GM10248 (cell line): ENCODE data around the gene TMIE.
"Not testable (repeated sequence)": the region's sequence is repeated elsewhere in the genome, so short reads cannot be mapped to it uniquely, and the experiment has no call there.

Experiments used
- CTCF ChIA-PET: fragments of 300-600 bp; sonication (Branson Sonifier 250); formaldehyde crosslinking; extraction: SDS; loops from one replicate; lab custom pipeline; 2021; ENCODE audit warnings: antibody characterized with exemption; lab: Yijun Ruan, JAX
- POLR2A ChIA-PET: fragments of 350-650 bp; sonication (Branson Sonifier 250); formaldehyde crosslinking; extraction: SDS; loops from one replicate; lab custom pipeline; 2020; ENCODE audit warnings: antibody characterized with exemption; lab: Yijun Ruan, JAX
- DNase-seq: peaks from one replicate; pipeline ENCODE4 v3.0.0; 2012; ENCODE audit errors: extremely low spot score
- TF ChIP-seq, protein P1 (sequence below): IDR thresholded peaks from 2 replicates; pipeline ENCODE4 v1.5.1; 2012; ENCODE audit warnings: mild to moderate bottlenecking, low read depth; ENCODE audit errors: extremely low read depth, missing control alignments, control extremely low read depth

The TMIE gene

DNA sequence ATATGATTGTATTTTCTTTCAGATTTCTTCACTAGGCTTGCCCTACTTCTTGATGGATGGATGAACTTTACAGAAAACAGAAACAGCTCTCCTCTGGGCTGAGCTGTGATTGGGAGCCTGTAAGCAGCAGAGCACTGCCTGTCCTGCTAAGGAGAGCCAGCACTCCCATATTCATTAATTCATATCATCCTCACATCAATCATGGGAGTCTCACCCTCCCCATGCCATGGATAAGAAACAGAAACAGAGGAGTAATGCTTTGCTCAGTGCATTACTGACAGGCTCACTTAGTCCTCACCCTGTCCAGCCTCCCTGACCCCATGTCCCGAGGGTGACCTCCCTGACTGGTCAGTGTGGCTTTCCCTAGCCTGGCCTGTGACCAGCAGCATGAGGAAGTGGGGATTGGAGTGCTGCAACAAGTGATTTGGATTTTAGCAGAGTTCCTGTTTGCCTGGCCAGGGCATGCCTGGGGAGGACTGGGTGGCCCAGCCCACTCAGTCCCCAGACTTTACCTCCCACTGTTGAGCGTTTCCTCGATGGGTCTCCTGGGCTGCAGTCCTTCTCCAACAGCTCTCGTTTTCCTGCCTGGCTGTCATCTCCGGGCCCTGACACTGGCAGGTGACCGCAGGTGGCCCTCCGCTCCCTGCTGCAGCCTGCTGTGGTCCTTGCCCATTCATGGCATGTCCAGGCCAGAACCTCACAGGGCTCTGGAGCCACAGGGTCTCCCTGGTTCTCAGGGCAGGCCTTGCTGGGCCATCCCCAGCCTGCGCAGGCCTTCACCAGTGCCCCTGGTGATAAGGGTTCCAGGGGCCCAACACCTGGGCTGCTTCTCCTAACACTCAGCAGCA, 1.3 kb upstream of the TMIE start:
- ChIA-PET POLR2A (no interaction called here), CTCF (interaction anchor here (1.0 kb wide), 1 partner anchor 196 kb away, joined by 3 read pairs; no protein-coding TSS in a partner anchor)
- DNase-seq, result no peak
- TF ChIP-seq, protein P1, sequence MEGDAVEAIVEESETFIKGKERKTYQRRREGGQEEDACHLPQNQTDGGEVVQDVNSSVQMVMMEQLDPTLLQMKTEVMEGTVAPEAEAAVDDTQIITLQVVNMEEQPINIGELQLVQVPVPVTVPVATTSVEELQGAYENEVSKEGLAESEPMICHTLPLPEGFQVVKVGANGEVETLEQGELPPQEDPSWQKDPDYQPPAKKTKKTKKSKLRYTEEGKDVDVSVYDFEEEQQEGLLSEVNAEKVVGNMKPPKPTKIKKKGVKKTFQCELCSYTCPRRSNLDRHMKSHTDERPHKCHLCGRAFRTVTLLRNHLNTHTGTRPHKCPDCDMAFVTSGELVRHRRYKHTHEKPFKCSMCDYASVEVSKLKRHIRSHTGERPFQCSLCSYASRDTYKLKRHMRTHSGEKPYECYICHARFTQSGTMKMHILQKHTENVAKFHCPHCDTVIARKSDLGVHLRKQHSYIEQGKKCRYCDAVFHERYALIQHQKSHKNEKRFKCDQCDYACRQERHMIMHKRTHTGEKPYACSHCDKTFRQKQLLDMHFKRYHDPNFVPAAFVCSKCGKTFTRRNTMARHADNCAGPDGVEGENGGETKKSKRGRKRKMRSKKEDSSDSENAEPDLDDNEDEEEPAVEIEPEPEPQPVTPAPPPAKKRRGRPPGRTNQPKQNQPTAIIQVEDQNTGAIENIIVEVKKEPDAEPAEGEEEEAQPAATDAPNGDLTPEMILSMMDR, result no peak

DNA sequence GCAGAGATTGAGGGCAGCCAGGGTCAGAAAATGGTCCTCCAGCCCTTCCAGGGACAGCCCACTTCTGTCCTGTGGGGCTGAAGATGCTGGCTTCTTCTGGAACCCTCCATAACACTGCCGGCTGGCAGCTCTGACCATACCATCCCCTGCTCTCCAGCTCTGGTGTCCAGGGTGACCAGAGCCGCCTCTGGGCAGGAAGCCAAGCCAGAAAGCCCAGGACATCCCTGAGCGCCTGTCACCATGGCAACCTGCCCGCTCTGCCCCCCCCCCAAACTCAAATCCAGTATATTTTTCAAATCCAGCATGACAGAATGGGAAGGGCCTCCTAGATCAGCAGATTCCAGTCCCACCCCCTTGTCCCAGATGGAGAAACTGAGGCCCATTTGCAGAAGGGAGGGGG, 420 bp upstream of the TMIE start:
- TF ChIP-seq, protein P1, result no peak
- DNase-seq, result no peak
- ChIA-PET CTCF (interaction anchor here (1.6 to 3.1 kb wide), 2 partner anchors 146 to 208 kb away, joined by 5 to 11 read pairs; no protein-coding TSS in a partner anchor), POLR2A (no interaction called here)

DNA sequence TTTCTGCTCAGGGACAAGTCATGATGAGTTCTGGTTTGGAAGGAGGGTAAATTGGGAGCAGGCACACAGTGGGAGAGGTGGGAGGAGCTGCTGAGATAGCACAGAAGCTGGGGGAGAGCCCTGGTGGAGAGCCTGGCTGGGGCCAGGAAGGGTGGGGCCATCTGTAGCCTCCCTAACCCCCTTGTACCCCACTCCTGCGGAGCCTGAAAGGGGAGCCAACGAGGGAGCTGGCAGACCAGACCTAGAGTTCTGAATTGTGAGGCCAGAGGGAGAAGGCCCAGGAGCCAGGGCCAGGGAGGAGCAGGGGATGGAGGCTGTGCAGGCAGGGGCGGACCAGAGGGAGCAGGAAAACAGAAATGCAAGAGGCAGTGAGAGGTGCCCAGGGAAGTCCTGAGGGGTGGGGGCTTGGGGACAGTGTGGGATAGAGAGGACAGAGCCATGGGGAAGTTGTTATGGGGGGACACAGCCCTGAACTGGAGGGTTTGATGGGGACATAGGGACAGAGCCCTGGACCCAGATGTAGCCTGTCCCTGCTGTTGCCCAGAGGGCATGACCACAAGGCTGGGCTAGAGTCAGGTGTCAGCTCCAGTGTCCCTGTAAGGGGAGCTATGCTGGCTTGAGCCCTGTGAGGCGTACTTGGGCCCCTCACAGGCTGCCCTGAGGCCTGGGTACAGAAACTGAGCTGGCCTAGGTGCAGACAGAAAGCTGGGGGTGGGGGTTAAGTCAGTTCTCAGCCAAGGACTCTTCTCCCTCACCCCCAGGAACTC, 1.2 kb downstream of the TMIE start:
- TF ChIP-seq, protein P1, result no peak
- POLR2A ChIA-PET, result no interaction called here
- DNase-seq, result no peak
- CTCF ChIA-PET, result interaction anchor here (1.4 to 3.1 kb wide), 7 partner anchors 10 to 214 kb away, joined by 3 to 30 read pairs (median 7); partner anchors contain the start of gene ALS2CL

DNA sequence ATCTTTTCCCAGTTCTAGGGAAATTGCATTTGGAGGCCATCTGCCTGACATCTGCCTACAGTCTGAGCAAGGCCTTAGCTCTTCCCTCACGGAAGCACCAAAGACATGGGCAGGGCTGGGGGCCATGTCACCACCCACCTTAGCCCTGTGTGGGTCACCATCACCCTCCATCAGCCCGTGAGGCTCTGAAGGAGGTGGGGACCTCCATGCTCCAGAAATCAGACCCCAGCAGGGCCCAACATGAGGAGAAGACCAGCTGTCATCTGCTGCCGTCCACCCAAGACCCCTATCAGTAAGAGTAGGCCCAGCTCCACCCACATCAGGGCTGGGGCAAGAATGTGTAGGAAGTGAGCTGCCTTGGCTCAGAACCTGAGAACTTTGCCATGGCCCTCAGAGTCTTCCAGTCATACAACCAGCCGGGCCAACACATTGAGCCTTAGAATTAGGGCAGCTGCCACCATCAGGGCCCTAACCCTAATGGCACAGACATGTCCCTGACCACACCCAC, 1.9 kb downstream of the TMIE start:
- CTCF ChIA-PET, result interaction anchor here (1.0 to 3.1 kb wide), 8 partner anchors 10 to 215 kb away, joined by 3 to 30 read pairs (median 6); partner anchors contain the start of gene ALS2CL

DNA sequence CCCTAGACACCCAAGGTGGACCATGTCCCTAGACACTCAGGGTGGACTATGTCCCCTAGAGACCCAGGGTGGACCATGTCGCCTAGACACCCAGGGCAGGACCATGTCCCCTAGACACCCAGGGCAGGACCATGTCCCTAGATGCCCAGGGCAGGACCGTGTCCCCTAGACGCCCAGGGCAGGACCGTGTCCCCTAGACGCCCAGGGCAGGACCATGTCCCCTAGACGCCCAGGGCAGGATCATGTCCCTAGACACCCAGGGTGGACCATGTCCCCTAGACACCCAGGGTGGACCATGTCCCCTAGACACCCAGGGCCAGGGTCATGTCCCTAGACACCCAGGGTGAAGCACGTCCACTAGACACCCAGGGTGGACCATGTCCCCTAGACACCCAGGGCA, 3.2 kb downstream of the TMIE start:
- CTCF ChIA-PET, result interaction anchor here (3.0 kb wide), 1 partner anchor 191 kb away, joined by 30 read pairs; no protein-coding TSS in a partner anchor
- POLR2A ChIA-PET, result not testable (repeated sequence)

More for the DNA sequence above, 1.9 kb downstream of the TMIE start:
- TF ChIP-seq, protein P1, result no peak
- POLR2A ChIA-PET, result no interaction called here
- no peak for DNase-seq

DNA sequence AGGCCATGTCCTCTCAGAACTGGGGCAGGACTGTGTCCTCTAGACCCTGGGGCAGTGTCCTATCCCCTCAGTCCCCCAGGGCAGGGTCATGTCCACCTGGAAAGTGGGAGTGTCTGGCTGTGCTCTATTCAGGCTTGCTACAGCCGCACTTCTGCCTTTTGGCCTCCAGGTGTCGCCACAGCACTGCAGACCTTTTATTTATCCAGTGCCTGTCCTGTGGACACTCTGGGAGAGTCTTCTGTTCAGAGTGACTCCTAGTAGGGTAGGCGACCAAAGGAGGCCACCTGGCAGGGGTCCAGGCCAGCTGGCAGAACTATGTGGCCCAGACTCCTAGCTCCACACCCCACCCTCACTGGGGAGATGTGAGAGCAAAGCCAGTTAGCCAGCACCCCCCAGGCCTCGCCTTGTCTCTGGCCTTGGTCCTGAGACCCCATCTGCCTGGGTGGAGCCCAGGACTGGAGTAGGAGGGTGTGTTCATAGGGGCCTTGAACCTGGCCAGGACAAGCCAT, 3.9 kb downstream of the TMIE start:
- POLR2A ChIA-PET, result no interaction called here
- CTCF ChIA-PET, result interaction anchor here (1.0 to 6.0 kb wide), 14 partner anchors 8 to 342 kb away, joined by 3 to 37 read pairs (median 4); partner anchors contain the start of gene ALS2CL
- peak; percentile 85 for DNase-seq
- TF ChIP-seq, protein P1, result peak; percentile 98

More for the DNA sequence above, 3.2 kb downstream of the TMIE start:
- DNase-seq, result not testable (repeated sequence)
